GM12878 (cell line): ENCODE data around the gene TBC1D5. TPM values are rescaled to one million over a fixed set of nuclear protein-coding genes. Genes with fewer than 3 reads are reported as not detected.

Source experiments
- ATAC-seq: fragments of 200-7000 bp; cut with Tn5 transposase; 3 replicates; pipeline ENCODE4 v1.9.1; 2020; ENCODE audit warnings: mild to moderate bottlenecking, moderate library complexity
- BruUV-seq: library from RNA; stranded (reverse); fragments of 400-500 nt; replicated peaks from 2 replicates; lab custom pipeline; 2021; lab: Mats Ljungman, UMichigan
- CTCF ChIA-PET: fragments of 300-600 bp; sonication (Branson Sonifier 250); formaldehyde crosslinking; extraction: SDS; loops from one replicate; lab custom pipeline; 2021; ENCODE audit warnings: inconsistent platforms; lab: Yijun Ruan, JAX
- POLR2A ChIA-PET: fragments of 350-600 bp; formaldehyde crosslinking; extraction: SDS; loops from one replicate; lab custom pipeline; 2021; ENCODE audit warnings: inconsistent platforms; lab: Charles Lee
- RAD21 ChIA-PET: fragments of 300-600 bp; sonication (Branson Sonifier 250); formaldehyde crosslinking; loops from one replicate; lab custom pipeline; 2023; ENCODE audit warnings: antibody characterized with exemption; ENCODE audit not compliant: unreplicated experiment; lab: Charles Lee
- SMC1A ChIA-PET: fragments of 300-600 bp; sonication (Branson Sonifier 250); formaldehyde crosslinking; loops from one replicate; lab custom pipeline; 2023; ENCODE audit not compliant: unreplicated experiment, uncharacterized antibody; lab: Charles Lee
- DNase-seq: peaks from one replicate; pipeline ENCODE4 v3.0.0-alpha.2; 2011; ENCODE audit warnings: low read depth, low spot score
- FAIRE-seq: peaks from 3 replicates; lab custom pipeline; 2011; peaks lifted over from hg19 to GRCh38; lab: Jason Lieb, UNC
- H2AFZ ChIP-seq: 2 replicates; pipeline ENCODE4 v1.6.0; 2011; ENCODE audit warnings: low read depth, low read length, control low read depth; ENCODE audit not compliant: control insufficient read depth
- H3K27ac ChIP-seq: 2 replicates; pipeline ENCODE4 v1.5.1; 2011; ENCODE audit warnings: control low read depth; ENCODE audit not compliant: control insufficient read depth, insufficient read depth
- H3K27me3 ChIP-seq, 2 experiments: replicated peaks in 1 of 2; 2 replicates each; pipeline versions ENCODE4 v1.6.0 to v1.6.1; 2011; ENCODE audit warnings: low read length in 1 of 2; ENCODE audit not compliant: control insufficient read depth in 2 of 2, insufficient read depth in 2 of 2
- H3K36me3 ChIP-seq, 2 experiments: 2 replicates each; pipeline ENCODE4 v1.5.1; 2011; ENCODE audit warnings: low read length in 1 of 2; ENCODE audit not compliant: control insufficient read depth in 2 of 2, insufficient read depth in 2 of 2
- H3K4me1 ChIP-seq: 2 replicates; pipeline ENCODE4 v1.6.1; 2011; ENCODE audit warnings: mild to moderate bottlenecking, low read length, moderate library complexity, mixed read lengths; ENCODE audit not compliant: control insufficient read depth, insufficient read depth
- H3K4me2 ChIP-seq: 2 replicates; pipeline ENCODE4 v1.6.0; 2011; ENCODE audit warnings: control low read depth; ENCODE audit not compliant: control insufficient read depth, insufficient read depth
- H3K4me3 ChIP-seq: fragments of 200-600 bp; sonication (generic); 2 replicates; pipeline ENCODE4 v1.5.1; 2016
- H3K79me2 ChIP-seq: 2 replicates; pipeline ENCODE4 v1.6.0; 2011; ENCODE audit warnings: low read length; ENCODE audit not compliant: control insufficient read depth, insufficient read depth
- H3K9ac ChIP-seq: 2 replicates; pipeline ENCODE4 v1.8.0; 2011; ENCODE audit warnings: low read length, control low read depth, mixed read lengths; ENCODE audit not compliant: control insufficient read depth, insufficient read depth
- H3K9me3 ChIP-seq: replicated peaks from 3 replicates; pipeline ENCODE4 v1.5.1; 2011; ENCODE audit warnings: mild to moderate bottlenecking, low read length; ENCODE audit not compliant: control insufficient read depth, insufficient read depth
- H4K20me1 ChIP-seq: 2 replicates; pipeline ENCODE4 v1.6.0; 2011; ENCODE audit not compliant: control insufficient read depth, insufficient read depth
- IKZF1 ChIP-seq: fragments of 450-650 bp; conservative IDR thresholded peaks from 2 replicates; pipeline ENCODE4 v1.6.1; 2017; ENCODE audit warnings: antibody characterized with exemption, mild to moderate bottlenecking
- POLR2A ChIP-seq: IDR thresholded peaks from 2 replicates; pipeline ENCODE4 v1.6.1; 2011; ENCODE audit warnings: low read depth, mild to moderate bottlenecking, low read length
- SMAD5 ChIP-seq: IDR thresholded peaks from 2 replicates; pipeline ENCODE4 v1.6.1; 2016; ENCODE audit warnings: antibody characterized with exemption, low read depth
- WGBS: methylation state at CpG from one replicate; pipeline ENCODE4 v1.1.6; 2016; ENCODE audit warnings: low lambda C conversion rate; ENCODE audit not compliant: insufficient replicate concordance, insufficient coverage; ENCODE audit errors: missing lambda C conversion rate; 5-methylcytosine and 5-hydroxymethylcytosine counted together
- in situ Hi-C: fragments of 300-500 bp; cut with MboI; formaldehyde crosslinking; loops from 9 replicates; pipeline ENCODE4 v1.14.3; 2018; ENCODE audit warnings: mixed read lengths
- intact Hi-C: fragments of 100-400 bp; cut with micrococcal nuclease; formaldehyde crosslinking; loops from one replicate; pipeline ENCODE4 v1.14.2; 2022; ENCODE audit not compliant: unreplicated experiment
- polyA plus RNA-seq, 11 experiments: library from polyadenylated mRNA; depleted of rRNA in 4 of 11; unstranded in 6 of 11; stranded (reverse) in 5 of 11; fragments of >200 nt; fragmentation: Nextera tagmentation in 4 of 11; fragmentation: Illumina TruSeq in 1 of 11; extraction: Ambion mirVana in 4 of 11; extraction: Trizol in 1 of 11; gene quantifications; 1 replicate in 1 of 11; 2 replicates in 10 of 11; pipeline versions ENCODE4 v1.2.1 to v1.2.3, GENCODE V29; 2011 to 2016; ENCODE audit warnings: inconsistent platforms in 2 of 11, missing spikeins in 2 of 11, low read depth in 1 of 11
- total RNA-seq, 4 experiments: library from RNA; depleted of rRNA in 3 of 4; stranded (reverse); fragments of >200 nt in 3 of 4; fragmentation: Illumina TruSeq in 1 of 4; extraction: Trizol in 1 of 4; gene quantifications; 2 replicates each; pipeline versions ENCODE4 v1.2.1 to v1.2.3, GENCODE V29; 2013 to 2021
- TF ChIP-seq, protein P1 (sequence below): fragments of 450-650 bp; IDR thresholded peaks from 2 replicates; pipeline ENCODE4 v1.6.1; 2017; ENCODE audit warnings: borderline replicate concordance
- TF ChIP-seq, protein P2 (sequence below): IDR thresholded peaks from 2 replicates; pipeline ENCODE4 v1.6.1; 2011; ENCODE audit warnings: borderline replicate concordance, low read depth, mild to moderate bottlenecking, moderate library complexity, low read length; ENCODE audit not compliant: insufficient read depth, poor library complexity, severe bottlenecking
- TF ChIP-seq, protein P3 (sequence below): IDR thresholded peaks from 2 replicates; pipeline ENCODE4 v1.6.1; 2012; ENCODE audit warnings: improper control_type of control experiment, low read depth, low read length; ENCODE audit not compliant: insufficient replicate concordance

Gene TBC1D5
- total and polyA plus RNA-seq, 10 of the 15 experiments (the other 5 are each of a cell fraction or from before 2014, with no cell fraction given) = 5.5 to 61.0 (median 43.8) TPM

DNA sequence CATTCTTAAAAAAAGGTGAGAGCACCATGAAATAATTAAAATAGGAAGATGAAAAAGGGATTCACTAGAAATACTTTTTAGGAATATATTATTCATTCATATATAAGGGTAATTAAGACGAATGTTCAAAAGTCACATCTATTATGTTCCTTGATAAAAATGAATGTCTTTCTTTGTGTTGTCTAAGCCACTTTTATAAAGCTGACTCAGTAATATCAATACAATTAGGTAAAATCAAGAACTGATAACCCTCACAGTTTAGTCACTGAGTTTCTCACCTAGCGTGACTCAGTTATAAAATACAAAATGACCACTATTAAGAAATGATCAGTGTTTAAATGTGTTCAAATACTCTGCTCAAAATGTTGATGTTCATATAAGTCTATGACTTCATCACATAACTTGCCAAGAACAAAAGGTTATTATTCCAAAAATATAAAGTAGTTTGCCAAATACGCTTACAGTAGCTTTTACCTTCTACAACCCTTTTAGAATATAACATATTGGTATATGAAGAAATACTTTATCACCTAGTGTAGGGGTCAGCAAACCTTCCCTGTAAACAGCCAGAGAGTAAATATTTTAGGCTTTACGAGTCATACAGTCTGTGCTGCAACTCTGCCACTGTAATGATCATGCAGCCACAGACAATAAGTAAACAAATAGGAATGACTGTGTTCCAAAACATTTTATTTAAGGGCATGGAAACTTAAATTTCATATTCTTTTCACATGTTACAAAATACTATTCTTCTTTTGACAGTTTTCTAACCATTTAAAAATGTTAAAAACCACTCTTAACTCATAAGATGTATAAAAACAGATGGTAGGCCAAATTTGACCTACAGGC, 369.8 kb downstream of the TBC1D5 start:
- H4K20me1 ChIP-seq = no peaks in the 10 kb centered on the region
- no peak for FAIRE-seq

More for the DNA sequence above, 369.8 kb downstream of the TBC1D5 start:
- POLR2A ChIA-PET = no interaction called here
- ATAC-seq (no peak), DNase-seq (no peak)
- CTCF ChIA-PET = no interaction called here
- Histone ChIP-seq H3K36me3 (no peaks in the 10 kb centered on the region; a peak in 1 of 4 replicates), H3K27ac (no peak overlapping the region), H3K9ac (no peak overlapping the region), H3K4me3 (no peak overlapping the region), H3K27me3 (no peaks in the 10 kb centered on the region), H3K79me2 (no peaks in the 10 kb centered on the region), H2AFZ (no peak overlapping the region), H3K4me1 (peaks cover 3% of the 10 kb centered on the region; the same call in 1 of the 2 replicates), H3K4me2 (no peak overlapping the region), H3K9me3 (no peaks in the 10 kb centered on the region)
- BruUV-seq = no TSS peak
- SMC1A ChIA-PET = no interaction called here
- WGBS = 98% methylated on average over 4 of the region's 4 CpGs
- intact Hi-C loops = no loop called here
- TF ChIP-seq, protein P1, sequence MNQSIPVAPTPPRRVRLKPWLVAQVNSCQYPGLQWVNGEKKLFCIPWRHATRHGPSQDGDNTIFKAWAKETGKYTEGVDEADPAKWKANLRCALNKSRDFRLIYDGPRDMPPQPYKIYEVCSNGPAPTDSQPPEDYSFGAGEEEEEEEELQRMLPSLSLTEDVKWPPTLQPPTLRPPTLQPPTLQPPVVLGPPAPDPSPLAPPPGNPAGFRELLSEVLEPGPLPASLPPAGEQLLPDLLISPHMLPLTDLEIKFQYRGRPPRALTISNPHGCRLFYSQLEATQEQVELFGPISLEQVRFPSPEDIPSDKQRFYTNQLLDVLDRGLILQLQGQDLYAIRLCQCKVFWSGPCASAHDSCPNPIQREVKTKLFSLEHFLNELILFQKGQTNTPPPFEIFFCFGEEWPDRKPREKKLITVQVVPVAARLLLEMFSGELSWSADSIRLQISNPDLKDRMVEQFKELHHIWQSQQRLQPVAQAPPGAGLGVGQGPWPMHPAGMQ = no peak
- TF ChIP-seq, protein P2, sequence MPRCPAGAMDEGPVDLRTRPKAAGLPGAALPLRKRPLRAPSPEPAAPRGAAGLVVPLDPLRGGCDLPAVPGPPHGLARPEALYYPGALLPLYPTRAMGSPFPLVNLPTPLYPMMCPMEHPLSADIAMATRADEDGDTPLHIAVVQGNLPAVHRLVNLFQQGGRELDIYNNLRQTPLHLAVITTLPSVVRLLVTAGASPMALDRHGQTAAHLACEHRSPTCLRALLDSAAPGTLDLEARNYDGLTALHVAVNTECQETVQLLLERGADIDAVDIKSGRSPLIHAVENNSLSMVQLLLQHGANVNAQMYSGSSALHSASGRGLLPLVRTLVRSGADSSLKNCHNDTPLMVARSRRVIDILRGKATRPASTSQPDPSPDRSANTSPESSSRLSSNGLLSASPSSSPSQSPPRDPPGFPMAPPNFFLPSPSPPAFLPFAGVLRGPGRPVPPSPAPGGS = no peak
- no peak for TF ChIP-seq IKZF1
- TF ChIP-seq SMAD5 = no peak
- TF ChIP-seq, protein P3, sequence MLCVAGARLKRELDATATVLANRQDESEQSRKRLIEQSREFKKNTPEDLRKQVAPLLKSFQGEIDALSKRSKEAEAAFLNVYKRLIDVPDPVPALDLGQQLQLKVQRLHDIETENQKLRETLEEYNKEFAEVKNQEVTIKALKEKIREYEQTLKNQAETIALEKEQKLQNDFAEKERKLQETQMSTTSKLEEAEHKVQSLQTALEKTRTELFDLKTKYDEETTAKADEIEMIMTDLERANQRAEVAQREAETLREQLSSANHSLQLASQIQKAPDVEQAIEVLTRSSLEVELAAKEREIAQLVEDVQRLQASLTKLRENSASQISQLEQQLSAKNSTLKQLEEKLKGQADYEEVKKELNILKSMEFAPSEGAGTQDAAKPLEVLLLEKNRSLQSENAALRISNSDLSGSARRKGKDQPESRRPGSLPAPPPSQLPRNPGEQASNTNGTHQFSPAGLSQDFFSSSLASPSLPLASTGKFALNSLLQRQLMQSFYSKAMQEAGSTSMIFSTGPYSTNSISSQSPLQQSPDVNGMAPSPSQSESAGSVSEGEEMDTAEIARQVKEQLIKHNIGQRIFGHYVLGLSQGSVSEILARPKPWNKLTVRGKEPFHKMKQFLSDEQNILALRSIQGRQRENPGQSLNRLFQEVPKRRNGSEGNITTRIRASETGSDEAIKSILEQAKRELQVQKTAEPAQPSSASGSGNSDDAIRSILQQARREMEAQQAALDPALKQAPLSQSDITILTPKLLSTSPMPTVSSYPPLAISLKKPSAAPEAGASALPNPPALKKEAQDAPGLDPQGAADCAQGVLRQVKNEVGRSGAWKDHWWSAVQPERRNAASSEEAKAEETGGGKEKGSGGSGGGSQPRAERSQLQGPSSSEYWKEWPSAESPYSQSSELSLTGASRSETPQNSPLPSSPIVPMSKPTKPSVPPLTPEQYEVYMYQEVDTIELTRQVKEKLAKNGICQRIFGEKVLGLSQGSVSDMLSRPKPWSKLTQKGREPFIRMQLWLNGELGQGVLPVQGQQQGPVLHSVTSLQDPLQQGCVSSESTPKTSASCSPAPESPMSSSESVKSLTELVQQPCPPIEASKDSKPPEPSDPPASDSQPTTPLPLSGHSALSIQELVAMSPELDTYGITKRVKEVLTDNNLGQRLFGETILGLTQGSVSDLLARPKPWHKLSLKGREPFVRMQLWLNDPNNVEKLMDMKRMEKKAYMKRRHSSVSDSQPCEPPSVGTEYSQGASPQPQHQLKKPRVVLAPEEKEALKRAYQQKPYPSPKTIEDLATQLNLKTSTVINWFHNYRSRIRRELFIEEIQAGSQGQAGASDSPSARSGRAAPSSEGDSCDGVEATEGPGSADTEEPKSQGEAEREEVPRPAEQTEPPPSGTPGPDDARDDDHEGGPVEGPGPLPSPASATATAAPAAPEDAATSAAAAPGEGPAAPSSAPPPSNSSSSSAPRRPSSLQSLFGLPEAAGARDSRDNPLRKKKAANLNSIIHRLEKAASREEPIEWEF = no peak
- TF ChIP-seq POLR2A = no peak
- in situ Hi-C loops = no loop called here
- RAD21 ChIA-PET = no interaction called here
